ENCODE results near the gene PARD6B. TPM values are rescaled to one million over a fixed set of nuclear protein-coding genes. Genes with fewer than 3 reads are reported as not detected.
A peak's percentile ranks its signal among the peaks of the same experiment; 100 is the strongest.

PARD6B gene
- total and polyA plus RNA-seq, 2 of the 13 experiments (the other 11 are each of a cell fraction or from before 2014, with no cell fraction given), result 6.9 to 22.2 TPM

DNA sequence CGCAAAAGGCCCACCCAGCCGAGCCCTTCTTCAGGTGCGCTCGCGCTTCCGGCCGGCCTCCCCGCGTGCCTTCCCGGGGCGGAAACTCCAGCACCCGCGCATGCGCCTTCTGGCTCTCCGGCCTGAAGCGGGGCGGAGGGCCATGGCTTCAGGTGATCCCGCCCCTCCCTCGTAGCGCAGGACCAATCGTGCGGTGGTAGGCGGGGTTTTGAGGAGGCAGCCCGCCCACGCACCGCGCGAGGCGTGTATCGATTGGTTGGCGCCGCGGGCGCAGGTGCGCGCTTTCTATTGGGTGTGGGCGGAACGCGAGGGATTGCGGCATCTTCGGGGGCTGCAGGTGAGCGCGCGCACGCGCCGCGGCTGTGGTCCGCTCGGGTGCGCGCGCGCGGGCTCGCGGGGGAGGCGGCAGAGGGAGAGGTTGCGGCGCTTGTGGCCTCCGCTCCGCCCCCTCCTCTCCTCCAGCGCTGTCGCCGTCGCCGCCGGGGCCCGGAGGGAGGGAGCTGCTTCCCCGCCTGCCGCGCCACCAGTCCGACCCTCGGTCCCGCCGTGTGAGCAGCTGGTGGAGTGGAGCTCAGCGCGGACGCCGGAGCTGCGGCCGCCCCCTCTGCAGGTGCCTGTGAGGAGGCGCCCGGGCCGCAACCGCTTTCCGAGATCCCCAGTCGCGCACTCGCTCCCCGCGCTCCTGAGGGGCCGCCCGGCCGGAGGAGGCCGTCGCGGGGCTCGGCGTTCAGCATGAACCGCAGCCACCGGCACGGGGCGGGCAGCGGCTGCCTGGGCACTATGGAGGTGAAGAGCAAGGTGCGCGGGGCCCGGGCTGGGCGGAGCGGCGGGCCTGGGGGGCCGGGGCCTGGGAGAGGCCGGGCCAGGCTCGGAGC, at the start of gene PARD6B (continued):
- TF ChIP-seq, protein P1, sequence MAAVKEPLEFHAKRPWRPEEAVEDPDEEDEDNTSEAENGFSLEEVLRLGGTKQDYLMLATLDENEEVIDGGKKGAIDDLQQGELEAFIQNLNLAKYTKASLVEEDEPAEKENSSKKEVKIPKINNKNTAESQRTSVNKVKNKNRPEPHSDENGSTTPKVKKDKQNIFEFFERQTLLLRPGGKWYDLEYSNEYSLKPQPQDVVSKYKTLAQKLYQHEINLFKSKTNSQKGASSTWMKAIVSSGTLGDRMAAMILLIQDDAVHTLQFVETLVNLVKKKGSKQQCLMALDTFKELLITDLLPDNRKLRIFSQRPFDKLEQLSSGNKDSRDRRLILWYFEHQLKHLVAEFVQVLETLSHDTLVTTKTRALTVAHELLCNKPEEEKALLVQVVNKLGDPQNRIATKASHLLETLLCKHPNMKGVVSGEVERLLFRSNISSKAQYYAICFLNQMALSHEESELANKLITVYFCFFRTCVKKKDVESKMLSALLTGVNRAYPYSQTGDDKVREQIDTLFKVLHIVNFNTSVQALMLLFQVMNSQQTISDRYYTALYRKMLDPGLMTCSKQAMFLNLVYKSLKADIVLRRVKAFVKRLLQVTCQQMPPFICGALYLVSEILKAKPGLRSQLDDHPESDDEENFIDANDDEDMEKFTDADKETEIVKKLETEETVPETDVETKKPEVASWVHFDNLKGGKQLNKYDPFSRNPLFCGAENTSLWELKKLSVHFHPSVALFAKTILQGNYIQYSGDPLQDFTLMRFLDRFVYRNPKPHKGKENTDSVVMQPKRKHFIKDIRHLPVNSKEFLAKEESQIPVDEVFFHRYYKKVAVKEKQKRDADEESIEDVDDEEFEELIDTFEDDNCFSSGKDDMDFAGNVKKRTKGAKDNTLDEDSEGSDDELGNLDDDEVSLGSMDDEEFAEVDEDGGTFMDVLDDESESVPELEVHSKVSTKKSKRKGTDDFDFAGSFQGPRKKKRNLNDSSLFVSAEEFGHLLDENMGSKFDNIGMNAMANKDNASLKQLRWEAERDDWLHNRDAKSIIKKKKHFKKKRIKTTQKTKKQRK (IDR thresholded peaks at IDR 0.05; ENCODE audit: low read length), result no peak
- TF ChIP-seq ZNF530 (CRISPR knock-in tag; IDR thresholded peaks at IDR 0.05; ENCODE audit: low read depth), result no peak
- TF ChIP-seq HNRNPLL (IDR thresholded peaks at IDR 0.05; ENCODE audit: low read depth, low read length, poor library complexity, severe bottlenecking), result peak; percentile 95
- 0 out of 2 replicates have a peak, but pooled peaks have one; percentile 68 for TF ChIP-seq NR1H2 (CRISPR knock-in tag; IDR thresholded peaks at IDR 0.05; ENCODE audit: borderline replicate concordance, low read depth)
- peak; percentile 33; the same call in 1 of the 2 replicates for TF ChIP-seq FOXK2 (IDR thresholded peaks at IDR 0.05)
- TF ChIP-seq, protein P2, sequence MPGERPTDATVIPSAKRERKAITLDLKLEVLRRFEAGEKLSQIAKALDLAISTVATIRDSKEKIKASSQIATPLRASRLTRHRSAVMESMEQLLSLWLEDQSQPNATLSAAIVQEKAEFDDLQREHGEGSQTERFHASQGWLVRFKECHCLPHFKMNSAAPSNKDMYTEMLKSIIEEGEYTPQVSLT (CRISPR knock-in tag; IDR thresholded peaks at IDR 0.05; ENCODE audit: borderline replicate concordance, low read depth), result no peak
- TF ChIP-seq ZNF350 (CRISPR knock-in tag; IDR thresholded peaks at IDR 0.05; ENCODE audit: borderline replicate concordance, low read depth), result no peak; the same call in 1 of the 2 replicates
- TF ChIP-seq PTBP1 (IDR thresholded peaks at IDR 0.05; ENCODE audit: low read depth, low read length, poor library complexity, severe bottlenecking), result no peak
- no peak for TF ChIP-seq ZNF615 (CRISPR knock-in tag; IDR thresholded peaks at IDR 0.05; ENCODE audit: borderline replicate concordance)
- TF ChIP-seq XRCC5 (optimal IDR thresholded peaks at IDR 0.05; ENCODE audit: low read length), result peak; percentile 94
- TF ChIP-seq ZNF549 (CRISPR knock-in tag; IDR thresholded peaks at IDR 0.05), result peak; percentile 69; the same call in 1 of the 2 replicates
- TF ChIP-seq CCAR2 (optimal IDR thresholded peaks at IDR 0.05; ENCODE audit: low read depth, low read length), result no peak
- TF ChIP-seq, protein P3, sequence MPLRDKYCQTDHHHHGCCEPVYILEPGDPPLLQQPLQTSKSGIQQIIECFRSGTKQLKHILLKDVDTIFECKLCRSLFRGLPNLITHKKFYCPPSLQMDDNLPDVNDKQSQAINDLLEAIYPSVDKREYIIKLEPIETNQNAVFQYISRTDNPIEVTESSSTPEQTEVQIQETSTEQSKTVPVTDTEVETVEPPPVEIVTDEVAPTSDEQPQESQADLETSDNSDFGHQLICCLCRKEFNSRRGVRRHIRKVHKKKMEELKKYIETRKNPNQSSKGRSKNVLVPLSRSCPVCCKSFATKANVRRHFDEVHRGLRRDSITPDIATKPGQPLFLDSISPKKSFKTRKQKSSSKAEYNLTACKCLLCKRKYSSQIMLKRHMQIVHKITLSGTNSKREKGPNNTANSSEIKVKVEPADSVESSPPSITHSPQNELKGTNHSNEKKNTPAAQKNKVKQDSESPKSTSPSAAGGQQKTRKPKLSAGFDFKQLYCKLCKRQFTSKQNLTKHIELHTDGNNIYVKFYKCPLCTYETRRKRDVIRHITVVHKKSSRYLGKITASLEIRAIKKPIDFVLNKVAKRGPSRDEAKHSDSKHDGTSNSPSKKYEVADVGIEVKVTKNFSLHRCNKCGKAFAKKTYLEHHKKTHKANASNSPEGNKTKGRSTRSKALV (CRISPR knock-in tag; IDR thresholded peaks at IDR 0.05), result peak; percentile 23; the same call in 1 of the 2 replicates
- peak; percentile 89 for TF ChIP-seq KDM2A (CRISPR knock-in tag; IDR thresholded peaks at IDR 0.05; ENCODE audit: borderline replicate concordance, low read depth)
- TF ChIP-seq, protein P4, sequence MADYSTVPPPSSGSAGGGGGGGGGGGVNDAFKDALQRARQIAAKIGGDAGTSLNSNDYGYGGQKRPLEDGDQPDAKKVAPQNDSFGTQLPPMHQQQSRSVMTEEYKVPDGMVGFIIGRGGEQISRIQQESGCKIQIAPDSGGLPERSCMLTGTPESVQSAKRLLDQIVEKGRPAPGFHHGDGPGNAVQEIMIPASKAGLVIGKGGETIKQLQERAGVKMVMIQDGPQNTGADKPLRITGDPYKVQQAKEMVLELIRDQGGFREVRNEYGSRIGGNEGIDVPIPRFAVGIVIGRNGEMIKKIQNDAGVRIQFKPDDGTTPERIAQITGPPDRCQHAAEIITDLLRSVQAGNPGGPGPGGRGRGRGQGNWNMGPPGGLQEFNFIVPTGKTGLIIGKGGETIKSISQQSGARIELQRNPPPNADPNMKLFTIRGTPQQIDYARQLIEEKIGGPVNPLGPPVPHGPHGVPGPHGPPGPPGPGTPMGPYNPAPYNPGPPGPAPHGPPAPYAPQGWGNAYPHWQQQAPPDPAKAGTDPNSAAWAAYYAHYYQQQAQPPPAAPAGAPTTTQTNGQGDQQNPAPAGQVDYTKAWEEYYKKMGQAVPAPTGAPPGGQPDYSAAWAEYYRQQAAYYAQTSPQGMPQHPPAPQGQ (CRISPR knock-in tag; IDR thresholded peaks at IDR 0.05; ENCODE audit: borderline replicate concordance), result no peak
- TF ChIP-seq ZNF460 (CRISPR knock-in tag; IDR thresholded peaks at IDR 0.05; ENCODE audit: borderline replicate concordance), result no peak
- TF ChIP-seq TBP (CRISPR knock-in tag; IDR thresholded peaks at IDR 0.05), result no peak; the same call in 1 of the 2 replicates

All from HepG2 (cell line).